HEK293 (cell line): ENCODE results near the gene CRYBA2.

Experiments used
- CTCF ChIA-PET: fragments of 350-600 bp; formaldehyde crosslinking; extraction: SDS; loops from one replicate; lab custom pipeline; 2021; ENCODE audit warnings: antibody characterized with exemption; lab: Yijun Ruan, JAX
- POLR2A ChIA-PET: fragments of 300-600 bp; formaldehyde crosslinking; extraction: SDS; loops from one replicate; lab custom pipeline; 2020; ENCODE audit warnings: antibody characterized with exemption, inconsistent platforms; lab: Yijun Ruan, JAX
- H3K27ac ChIP-seq: fragments of 200-500 bp; sonication (Bioruptor generic); 2 replicates; pipeline ENCODE4 v1.5.1; 2014; ENCODE audit warnings: low read depth, low read length, control low read depth, inconsistent platforms; ENCODE audit errors: extremely low read depth
- H3K36me3 ChIP-seq, 2 experiments: fragments of 200-500 bp in 1 of 2; sonication (Bioruptor generic) in 1 of 2; 1 replicate in 1 of 2; 2 replicates in 1 of 2; pipeline ENCODE4 v1.5.1; 2014 to 2017; ENCODE audit warnings: inconsistent platforms in 2 of 2, low read length in 2 of 2; ENCODE audit not compliant: control insufficient read depth in 2 of 2, insufficient read depth in 1 of 2
- H3K4me1 ChIP-seq: fragments of 200-500 bp; sonication (Bioruptor generic); 2 replicates; pipeline ENCODE4 v1.5.1; 2014; ENCODE audit warnings: mild to moderate bottlenecking, low read length, inconsistent platforms; ENCODE audit not compliant: control insufficient read depth, insufficient read depth
- H3K4me3 ChIP-seq: 2 replicates; pipeline ENCODE4 v1.5.1; 2011; ENCODE audit warnings: low read depth, mild to moderate bottlenecking, control low read depth, low read length, moderate library complexity
- H3K9me3 ChIP-seq: fragments of 200-500 bp; sonication (Bioruptor generic); 2 replicates; pipeline ENCODE4 v1.5.1; 2014; ENCODE audit warnings: low read depth, low read length, inconsistent platforms; ENCODE audit not compliant: control insufficient read depth, insufficient read depth
- EGR2 ChIP-seq: fragments of 450-650 bp; formaldehyde crosslinking; IDR thresholded peaks from 2 replicates; pipeline ENCODE4 v1.5.1; 2016; ENCODE audit warnings: low read depth, missing biosample characterization, missing genetic modification characterization
- KLF1 ChIP-seq: fragments of 450-650 bp; formaldehyde crosslinking; IDR thresholded peaks from 2 replicates; pipeline ENCODE4 v1.5.1; 2016; ENCODE audit warnings: missing biosample characterization, missing genetic modification characterization
- ZBTB17 ChIP-seq: fragments of 450-650 bp; formaldehyde crosslinking; IDR thresholded peaks from 2 replicates; pipeline ENCODE4 v1.5.1; 2016; ENCODE audit warnings: missing biosample characterization, missing genetic modification characterization
- ZBTB8A ChIP-seq: fragments of 450-650 bp; formaldehyde crosslinking; IDR thresholded peaks from 2 replicates; pipeline ENCODE4 v1.5.1; 2016; ENCODE audit warnings: missing biosample characterization, missing genetic modification characterization
- ZFHX2 ChIP-seq: fragments of 450-650 bp; formaldehyde crosslinking; conservative IDR thresholded peaks from 2 replicates; pipeline ENCODE4 v1.5.1; 2016; ENCODE audit warnings: missing biosample characterization, missing genetic modification characterization
- ZNF140 ChIP-seq: fragments of 450-650 bp; formaldehyde crosslinking; IDR thresholded peaks from 2 replicates; pipeline ENCODE4 v1.5.1; 2016; ENCODE audit warnings: missing biosample characterization, missing genetic modification characterization
- ZNF335 ChIP-seq: fragments of 450-650 bp; formaldehyde crosslinking; conservative IDR thresholded peaks from 2 replicates; pipeline ENCODE4 v1.5.1; 2016; ENCODE audit warnings: missing biosample characterization, missing genetic modification characterization
- ZNF585B ChIP-seq: fragments of 450-650 bp; formaldehyde crosslinking; IDR thresholded peaks from 2 replicates; pipeline ENCODE4 v1.5.1; 2016; ENCODE audit warnings: missing biosample characterization, missing genetic modification characterization
- ZXDB ChIP-seq: fragments of 450-650 bp; formaldehyde crosslinking; IDR thresholded peaks from 2 replicates; pipeline ENCODE4 v1.5.1; 2016; ENCODE audit warnings: missing biosample characterization, missing genetic modification characterization
- TF ChIP-seq, protein P1 (sequence below): fragments of 450-650 bp; formaldehyde crosslinking; IDR thresholded peaks from 2 replicates; pipeline ENCODE4 v1.5.1; 2016; ENCODE audit warnings: missing biosample characterization, missing genetic modification characterization
- TF ChIP-seq, protein P2 (sequence below): fragments of 450-650 bp; formaldehyde crosslinking; IDR thresholded peaks from 2 replicates; pipeline ENCODE4 v1.5.1; 2017; ENCODE audit warnings: missing biosample characterization, missing genetic modification characterization

Gene CRYBA2

DNA sequence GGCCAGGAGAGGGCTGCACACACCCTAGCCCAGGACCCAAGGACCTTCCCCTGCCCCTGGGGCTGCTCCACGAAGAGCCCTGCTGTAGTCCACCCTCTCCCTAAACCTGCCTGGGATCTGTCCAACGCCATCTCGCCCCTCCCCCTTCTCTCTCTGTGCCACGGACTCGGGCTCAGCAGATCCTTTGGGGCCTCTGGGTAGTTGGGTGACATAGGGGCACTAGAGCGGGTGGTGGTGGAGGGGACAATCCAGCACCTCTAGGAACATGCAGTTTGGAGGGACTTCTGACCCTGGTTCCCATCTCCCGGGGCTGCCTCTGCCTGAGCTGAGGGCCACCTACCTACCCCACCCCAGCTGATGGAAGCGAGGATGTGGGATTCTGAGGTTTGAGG, 7.3 kb upstream of the CRYBA2 start:
- ChIA-PET CTCF (interaction anchor here (0.6 to 3.9 kb wide), 3 partner anchors 10 to 102 kb away, joined by 3 to 31 read pairs (median 6); no protein-coding TSS in a partner anchor), POLR2A (no interaction called here)
- TF ChIP-seq, protein P1, sequence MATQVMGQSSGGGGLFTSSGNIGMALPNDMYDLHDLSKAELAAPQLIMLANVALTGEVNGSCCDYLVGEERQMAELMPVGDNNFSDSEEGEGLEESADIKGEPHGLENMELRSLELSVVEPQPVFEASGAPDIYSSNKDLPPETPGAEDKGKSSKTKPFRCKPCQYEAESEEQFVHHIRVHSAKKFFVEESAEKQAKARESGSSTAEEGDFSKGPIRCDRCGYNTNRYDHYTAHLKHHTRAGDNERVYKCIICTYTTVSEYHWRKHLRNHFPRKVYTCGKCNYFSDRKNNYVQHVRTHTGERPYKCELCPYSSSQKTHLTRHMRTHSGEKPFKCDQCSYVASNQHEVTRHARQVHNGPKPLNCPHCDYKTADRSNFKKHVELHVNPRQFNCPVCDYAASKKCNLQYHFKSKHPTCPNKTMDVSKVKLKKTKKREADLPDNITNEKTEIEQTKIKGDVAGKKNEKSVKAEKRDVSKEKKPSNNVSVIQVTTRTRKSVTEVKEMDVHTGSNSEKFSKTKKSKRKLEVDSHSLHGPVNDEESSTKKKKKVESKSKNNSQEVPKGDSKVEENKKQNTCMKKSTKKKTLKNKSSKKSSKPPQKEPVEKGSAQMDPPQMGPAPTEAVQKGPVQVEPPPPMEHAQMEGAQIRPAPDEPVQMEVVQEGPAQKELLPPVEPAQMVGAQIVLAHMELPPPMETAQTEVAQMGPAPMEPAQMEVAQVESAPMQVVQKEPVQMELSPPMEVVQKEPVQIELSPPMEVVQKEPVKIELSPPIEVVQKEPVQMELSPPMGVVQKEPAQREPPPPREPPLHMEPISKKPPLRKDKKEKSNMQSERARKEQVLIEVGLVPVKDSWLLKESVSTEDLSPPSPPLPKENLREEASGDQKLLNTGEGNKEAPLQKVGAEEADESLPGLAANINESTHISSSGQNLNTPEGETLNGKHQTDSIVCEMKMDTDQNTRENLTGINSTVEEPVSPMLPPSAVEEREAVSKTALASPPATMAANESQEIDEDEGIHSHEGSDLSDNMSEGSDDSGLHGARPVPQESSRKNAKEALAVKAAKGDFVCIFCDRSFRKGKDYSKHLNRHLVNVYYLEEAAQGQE (tag by site-specific recombination): 0 out of 2 replicates have a peak, but pooled peaks have one; percentile 41
- TF ChIP-seq ZXDB (tag by site-specific recombination): no peak
- Histone ChIP-seq H3K36me3 (no peaks in the 10 kb centered on the region), H3K4me1 (no peaks in the 10 kb centered on the region), H3K4me3 (no peak overlapping the region), H3K27ac (no peak overlapping the region), H3K9me3 (no peaks in the 10 kb centered on the region)

DNA sequence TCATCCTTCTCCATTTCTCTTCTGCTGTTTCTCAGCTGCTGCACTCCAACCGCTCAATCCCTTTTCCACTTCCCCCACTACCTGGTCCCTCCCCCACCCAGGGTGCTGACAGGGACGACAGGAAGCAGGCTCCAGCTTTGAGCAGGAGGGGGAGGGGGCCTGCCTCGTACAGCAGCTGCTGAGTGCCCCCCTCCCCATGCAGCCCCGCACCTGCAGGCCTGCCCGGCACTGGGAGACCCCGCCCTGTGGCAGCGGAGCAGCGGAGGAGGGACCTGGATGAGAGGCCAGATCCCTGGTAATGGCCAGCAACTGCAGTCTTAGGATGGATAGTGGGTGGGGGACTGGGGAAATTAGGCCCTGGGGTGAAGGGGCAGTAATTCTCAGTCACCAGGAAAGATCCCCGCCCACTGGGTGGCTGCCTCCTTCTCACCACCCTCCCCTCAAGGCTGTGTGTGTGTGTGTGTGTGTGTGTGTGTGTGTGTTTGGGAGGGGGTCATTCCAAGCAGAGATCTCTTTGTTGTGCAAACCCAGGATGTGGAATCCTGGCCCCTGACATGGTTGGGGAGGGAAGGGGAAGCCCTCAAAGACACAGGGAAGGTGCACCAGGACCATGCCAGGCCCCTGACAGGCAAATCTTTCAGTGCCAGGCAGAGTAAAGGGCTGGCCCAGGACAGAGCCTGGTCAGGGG, 6.8 kb upstream of the CRYBA2 start:
- TF ChIP-seq ZNF335 (tag by site-specific recombination): 0 out of 2 replicates have a peak, but pooled peaks have one; percentile 26
- no peak for TF ChIP-seq ZNF585B (tag by site-specific recombination)
- TF ChIP-seq ZBTB17 (tag by site-specific recombination): no peak
- peak; percentile 92 for TF ChIP-seq KLF1
- peak; percentile 82 for TF ChIP-seq ZFHX2 (tag by site-specific recombination)
- no peak for TF ChIP-seq ZNF140 (tag by site-specific recombination)
- peak; percentile 79 for TF ChIP-seq EGR2 (tag by site-specific recombination)
- TF ChIP-seq, protein P2, sequence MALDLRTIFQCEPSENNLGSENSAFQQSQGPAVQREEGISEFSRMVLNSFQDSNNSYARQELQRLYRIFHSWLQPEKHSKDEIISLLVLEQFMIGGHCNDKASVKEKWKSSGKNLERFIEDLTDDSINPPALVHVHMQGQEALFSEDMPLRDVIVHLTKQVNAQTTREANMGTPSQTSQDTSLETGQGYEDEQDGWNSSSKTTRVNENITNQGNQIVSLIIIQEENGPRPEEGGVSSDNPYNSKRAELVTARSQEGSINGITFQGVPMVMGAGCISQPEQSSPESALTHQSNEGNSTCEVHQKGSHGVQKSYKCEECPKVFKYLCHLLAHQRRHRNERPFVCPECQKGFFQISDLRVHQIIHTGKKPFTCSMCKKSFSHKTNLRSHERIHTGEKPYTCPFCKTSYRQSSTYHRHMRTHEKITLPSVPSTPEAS (tag by site-specific recombination): peak; percentile 75
- H3K4me3 ChIP-seq: no peak overlapping the region
- no peaks in the 10 kb centered on the region for H3K9me3 ChIP-seq
- no peaks in the 10 kb centered on the region for H3K4me1 ChIP-seq
- H3K36me3 ChIP-seq: no peaks in the 10 kb centered on the region
- ChIA-PET CTCF (interaction anchor here (0.6 to 3.9 kb wide), 4 partner anchors 11 to 352 kb away, joined by 3 to 31 read pairs (median 5); no protein-coding TSS in a partner anchor), POLR2A (no interaction called here)
- H3K27ac ChIP-seq: no peak overlapping the region

DNA sequence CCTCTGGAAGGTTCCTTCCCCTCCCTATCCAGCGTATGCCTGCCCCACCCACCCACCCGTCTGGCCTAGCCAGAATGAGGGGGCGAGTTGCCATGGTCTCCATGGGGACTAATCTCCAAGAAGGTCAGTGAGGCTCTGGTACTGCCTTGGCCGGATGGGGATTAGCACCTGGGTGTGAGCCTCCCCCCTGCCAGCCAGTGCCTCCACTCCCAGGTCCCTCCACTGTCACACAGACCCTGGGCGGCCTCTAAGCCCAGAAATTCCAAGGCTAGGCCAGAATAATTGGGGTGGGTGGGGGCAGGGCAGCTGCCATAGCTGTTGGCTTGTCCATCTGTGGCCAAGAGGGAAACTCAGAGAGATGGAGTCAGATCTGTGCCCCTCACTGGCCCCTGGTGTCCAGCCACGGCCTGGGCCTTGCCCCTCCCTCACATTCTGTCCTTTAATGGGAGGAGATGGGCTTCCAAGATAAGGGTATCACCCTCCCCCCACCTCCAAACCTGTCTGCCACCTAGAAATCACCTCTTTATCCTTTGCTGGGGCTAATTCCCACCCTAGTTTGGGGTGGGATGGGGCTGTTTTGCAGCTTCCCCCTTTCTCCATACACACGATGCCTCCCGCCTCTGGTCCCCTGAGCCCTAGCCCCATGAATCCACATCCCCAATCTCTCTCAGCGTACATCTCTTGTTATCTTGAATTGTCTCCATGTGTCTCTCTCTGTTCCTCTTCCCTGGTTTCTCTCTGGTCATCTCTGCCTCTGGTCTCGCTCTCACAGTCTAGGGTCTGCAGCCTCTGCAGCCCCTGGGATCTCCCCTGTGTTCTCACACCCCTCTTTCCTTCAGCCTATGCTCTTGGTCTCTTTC, 6.0 kb upstream of the CRYBA2 start:
- CTCF ChIA-PET: interaction anchor here (0.6 to 1.5 kb wide), 4 partner anchors 23 to 353 kb away, joined by 3 to 7 read pairs (median 4); no protein-coding TSS in a partner anchor

More for the DNA sequence above, 6.0 kb upstream of the CRYBA2 start:
- H3K36me3 ChIP-seq: no peaks in the 10 kb centered on the region
- POLR2A ChIA-PET: no interaction called here
- H3K4me3 ChIP-seq: no peak overlapping the region
- no peaks in the 10 kb centered on the region for H3K9me3 ChIP-seq
- no peaks in the 10 kb centered on the region for H3K4me1 ChIP-seq
- peak; percentile 59; the same call in 1 of the 2 replicates for TF ChIP-seq ZBTB17 (tag by site-specific recombination)
- no peak for TF ChIP-seq ZBTB8A (tag by site-specific recombination)
- no peak overlapping the region for H3K27ac ChIP-seq
